ENCODE data around the gene FBXO9. TPM values are rescaled to one million over a fixed set of nuclear protein-coding genes. Genes with fewer than 3 reads are reported as not detected.
A peak's percentile ranks its signal among the peaks of the same experiment; 100 is the strongest.

The FBXO9 gene
- total and polyA plus RNA-seq, 12 donors = 42.7 to 396 (median 145) TPM

DNA sequence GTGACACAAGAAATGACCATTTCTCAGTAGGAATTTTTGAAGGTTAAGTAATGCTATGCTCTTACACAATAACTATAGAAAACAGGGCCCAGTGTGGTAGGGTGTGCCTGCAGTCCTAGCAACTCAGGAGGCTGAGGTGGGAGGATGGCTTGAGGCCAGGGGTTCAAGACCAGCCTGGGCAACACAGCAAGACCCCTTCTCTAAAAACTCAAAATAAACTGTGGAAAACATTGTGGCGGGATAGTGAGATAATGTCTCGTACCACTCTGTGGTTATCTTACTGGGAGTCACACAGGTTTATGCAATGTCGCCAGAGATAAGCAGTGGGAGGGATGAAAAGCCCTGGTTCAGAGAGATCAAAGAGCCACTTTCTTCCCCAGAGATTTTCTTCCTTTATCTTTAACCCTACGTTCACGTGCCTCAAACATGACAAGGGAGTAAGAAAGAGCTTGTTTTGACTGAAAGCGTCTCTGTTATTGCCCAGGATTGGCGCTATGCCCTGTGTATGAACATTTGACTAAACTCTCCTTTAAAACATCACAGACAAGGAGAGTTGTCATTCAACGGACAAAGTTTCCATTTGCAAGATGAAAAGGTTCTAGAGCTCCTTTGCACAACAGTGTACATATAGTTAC, 69.5 kb downstream of the FBXO9 start:
- peak in 1 of 7 donors; percentile 10 for DNase-seq
- H3K27me3 ChIP-seq = no peaks in the 10 kb centered on the region
- no peaks in the 10 kb centered on the region for H3K36me3 ChIP-seq (replicated peaks in 1 of 2)
- intact Hi-C loops (cut with DNase I) = no loop called here
- H3K4me1 ChIP-seq (replicated peaks in 1 of 2) = no peaks in the 10 kb centered on the region
- TF ChIP-seq POLR2A (IDR thresholded peaks at IDR 0.05) = no peak
- TF ChIP-seq, protein P1, sequence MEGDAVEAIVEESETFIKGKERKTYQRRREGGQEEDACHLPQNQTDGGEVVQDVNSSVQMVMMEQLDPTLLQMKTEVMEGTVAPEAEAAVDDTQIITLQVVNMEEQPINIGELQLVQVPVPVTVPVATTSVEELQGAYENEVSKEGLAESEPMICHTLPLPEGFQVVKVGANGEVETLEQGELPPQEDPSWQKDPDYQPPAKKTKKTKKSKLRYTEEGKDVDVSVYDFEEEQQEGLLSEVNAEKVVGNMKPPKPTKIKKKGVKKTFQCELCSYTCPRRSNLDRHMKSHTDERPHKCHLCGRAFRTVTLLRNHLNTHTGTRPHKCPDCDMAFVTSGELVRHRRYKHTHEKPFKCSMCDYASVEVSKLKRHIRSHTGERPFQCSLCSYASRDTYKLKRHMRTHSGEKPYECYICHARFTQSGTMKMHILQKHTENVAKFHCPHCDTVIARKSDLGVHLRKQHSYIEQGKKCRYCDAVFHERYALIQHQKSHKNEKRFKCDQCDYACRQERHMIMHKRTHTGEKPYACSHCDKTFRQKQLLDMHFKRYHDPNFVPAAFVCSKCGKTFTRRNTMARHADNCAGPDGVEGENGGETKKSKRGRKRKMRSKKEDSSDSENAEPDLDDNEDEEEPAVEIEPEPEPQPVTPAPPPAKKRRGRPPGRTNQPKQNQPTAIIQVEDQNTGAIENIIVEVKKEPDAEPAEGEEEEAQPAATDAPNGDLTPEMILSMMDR (IDR thresholded peaks at IDR 0.05) = no peak
- H3K9me3 ChIP-seq (replicated peaks in 1 of 3) = no peaks in the 10 kb centered on the region
- H3K27ac ChIP-seq = no peak overlapping the region
- WGBS, 4 donors = 43 to 56% (median 49%) methylated on average over 8 of the region's 8 CpGs
- no peak overlapping the region for H3K4me3 ChIP-seq

DNA sequence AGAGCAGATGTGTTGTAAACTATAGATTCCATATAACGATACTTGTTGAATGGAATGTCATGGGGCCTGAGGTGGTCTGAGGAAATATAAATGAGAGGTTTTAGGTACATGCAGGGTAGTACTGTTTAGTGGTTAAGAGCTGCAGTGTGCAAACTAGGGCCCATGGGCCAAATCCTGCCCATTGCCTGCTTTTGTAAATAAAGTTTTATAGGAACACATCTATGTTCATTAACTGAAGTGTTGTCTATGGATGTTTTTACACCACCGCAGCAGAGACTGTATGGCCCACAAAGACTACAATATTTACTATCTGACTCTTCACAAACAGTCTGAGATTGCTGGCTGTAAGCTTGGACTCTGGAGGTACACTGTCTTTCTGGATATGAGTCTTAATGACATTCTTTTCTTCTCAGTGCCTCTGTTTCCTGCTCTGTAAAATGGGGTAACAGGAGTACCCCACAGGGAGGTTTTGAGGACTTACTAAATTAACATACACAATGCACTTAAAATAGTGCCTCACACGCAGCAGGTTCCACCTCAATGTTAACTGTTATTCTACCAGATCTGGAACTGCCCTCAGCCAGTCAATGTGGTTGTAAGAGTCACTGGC, 70.9 kb downstream of the FBXO9 start:
- no peak overlapping the region for H3K4me3 ChIP-seq
- intact Hi-C loops (cut with DNase I) = no loop called here
- H3K27ac ChIP-seq = no peak overlapping the region
- TF ChIP-seq POLR2A (IDR thresholded peaks at IDR 0.05) = no peak
- TF ChIP-seq, protein P1 (IDR thresholded peaks at IDR 0.05) = no peak
- DNase-seq = no peak
- H3K36me3 ChIP-seq (replicated peaks in 1 of 2) = no peaks in the 10 kb centered on the region
- H3K27me3 ChIP-seq = no peaks in the 10 kb centered on the region
- H3K9me3 ChIP-seq (replicated peaks in 1 of 3) = no peaks in the 10 kb centered on the region
- WGBS, 4 donors = 89 to 97% (median 93%) methylated on average over 3 of the region's 3 CpGs
- no peaks in the 10 kb centered on the region for H3K4me1 ChIP-seq (replicated peaks in 1 of 2)

DNA sequence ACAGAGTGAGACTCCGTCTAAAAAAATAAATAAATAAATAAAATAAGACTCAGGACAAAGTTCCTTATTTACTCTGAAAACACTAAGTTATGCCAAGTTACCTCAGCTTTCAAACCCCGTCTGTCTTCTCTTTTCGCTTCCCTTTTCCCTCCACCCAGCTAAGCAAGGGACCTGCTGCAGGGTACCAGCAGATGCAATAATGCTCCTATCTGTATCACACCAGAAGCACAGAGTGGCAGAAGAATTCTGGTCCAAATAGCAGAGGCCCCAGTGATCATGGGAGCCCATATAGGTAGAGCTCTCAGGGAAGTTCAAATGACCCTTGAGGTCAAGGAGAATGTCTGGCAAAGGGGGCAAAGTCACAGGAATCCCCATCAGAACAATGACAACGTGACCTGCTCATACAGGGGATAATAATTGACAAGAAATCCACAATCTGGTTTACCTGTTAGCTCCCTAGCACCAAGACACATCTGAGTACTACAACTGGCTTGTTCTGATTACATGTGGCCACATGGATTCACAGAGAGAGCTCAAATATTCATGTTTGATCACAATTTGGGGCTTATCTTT, 74.7 kb downstream of the FBXO9 start:
- intact Hi-C loops (cut with DNase I) = no loop called here
- Histone ChIP-seq H3K36me3 (replicated peaks in 1 of 2) (no peaks in the 10 kb centered on the region), H3K9me3 (replicated peaks in 1 of 3) (no peaks in the 10 kb centered on the region), H3K4me1 (replicated peaks in 1 of 2) (no peaks in the 10 kb centered on the region), H3K27me3 (no peaks in the 10 kb centered on the region), H3K4me3 (no peak overlapping the region), H3K27ac (no peak overlapping the region)
- no peak for DNase-seq
- WGBS, 4 donors = 65 to 79% (median 73%) methylated on average over 4 of the region's 4 CpGs
- TF ChIP-seq POLR2A (IDR thresholded peaks at IDR 0.05) = no peak
- TF ChIP-seq, protein P1 (IDR thresholded peaks at IDR 0.05) = no peak

DNA sequence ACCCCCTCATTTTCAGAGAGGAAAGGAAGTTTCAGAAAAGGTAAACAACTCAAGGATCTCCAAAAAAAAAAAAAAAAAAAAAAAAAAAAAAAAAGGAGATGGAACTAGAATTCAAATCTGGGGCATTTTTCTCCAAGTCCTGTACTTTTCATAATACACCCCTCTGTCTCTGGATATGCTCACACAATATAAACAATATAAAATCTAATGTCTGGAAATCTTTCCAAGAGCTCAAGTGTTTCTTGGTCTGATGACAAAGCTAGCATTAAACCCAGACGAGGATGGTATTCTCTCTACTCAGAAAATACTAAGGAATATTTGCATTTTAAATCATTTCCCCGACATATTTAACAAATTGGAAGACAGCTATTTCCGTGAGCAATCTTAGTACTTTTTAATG, 77.6 kb downstream of the FBXO9 start:
- H3K36me3 ChIP-seq (replicated peaks in 1 of 2) = no peaks in the 10 kb centered on the region
- no peaks in the 10 kb centered on the region for H3K9me3 ChIP-seq (replicated peaks in 1 of 3)
- TF ChIP-seq, protein P1 (IDR thresholded peaks at IDR 0.05) = no peak
- no peak for TF ChIP-seq POLR2A (IDR thresholded peaks at IDR 0.05)
- intact Hi-C loops (cut with DNase I) = no loop called here
- H3K27ac ChIP-seq = no peak overlapping the region
- H3K4me1 ChIP-seq (replicated peaks in 1 of 2) = no peaks in the 10 kb centered on the region
- H3K4me3 ChIP-seq = no peak overlapping the region
- no peaks in the 10 kb centered on the region for H3K27me3 ChIP-seq
- WGBS, 4 donors = 64 to 70% (median 65%) methylated on average over 3 of the region's 3 CpGs
- no peak for DNase-seq
